ENCODE data around the gene NEO1. TPM values are rescaled to one million over a fixed set of nuclear protein-coding genes. Genes with fewer than 3 reads are reported as not detected.

The NEO1 gene
- polyA plus RNA-seq, 2 of the 4 experiments (the other 2 are of a cell fraction), result 29.1 to 30.3 TPM

- no peak overlapping the region for H3K4me2 ChIP-seq
- FAIRE-seq, result no peak
- H3K9me3 ChIP-seq, result no peaks in the 10 kb centered on the region
- POLR2A ChIA-PET, result no interaction called here
- TF ChIP-seq FOSL2 (IDR thresholded peaks at IDR 0.05), result no peak
- no peak for TF ChIP-seq FOSL2 (CRISPR knock-in tag; IDR thresholded peaks at IDR 0.05)
- no peak for TF ChIP-seq SMC3 (IDR thresholded peaks at IDR 0.05)
- TF ChIP-seq MAFK (IDR thresholded peaks at IDR 0.05; ENCODE audit: partially characterized antibody), result no peak
- no peak for TF ChIP-seq ESRRA (IDR thresholded peaks at IDR 0.05; ENCODE audit: borderline replicate concordance, low read length)
- TF ChIP-seq FOSB (CRISPR knock-in tag; IDR thresholded peaks at IDR 0.05), result no peak
- no peak for TF ChIP-seq POLR2AphosphoS2 (conservative IDR thresholded peaks at IDR 0.05; ENCODE audit: low read length)
- TF ChIP-seq HES2 (IDR thresholded peaks at IDR 0.05), result no peak
- TF ChIP-seq ZC3H11A (IDR thresholded peaks at IDR 0.05), result no peak
- no peak for TF ChIP-seq CEBPB (IDR thresholded peaks at IDR 0.05)
- TF ChIP-seq CHD4 (IDR thresholded peaks at IDR 0.05; ENCODE audit: borderline replicate concordance), result no peak
- TF ChIP-seq, protein P1, sequence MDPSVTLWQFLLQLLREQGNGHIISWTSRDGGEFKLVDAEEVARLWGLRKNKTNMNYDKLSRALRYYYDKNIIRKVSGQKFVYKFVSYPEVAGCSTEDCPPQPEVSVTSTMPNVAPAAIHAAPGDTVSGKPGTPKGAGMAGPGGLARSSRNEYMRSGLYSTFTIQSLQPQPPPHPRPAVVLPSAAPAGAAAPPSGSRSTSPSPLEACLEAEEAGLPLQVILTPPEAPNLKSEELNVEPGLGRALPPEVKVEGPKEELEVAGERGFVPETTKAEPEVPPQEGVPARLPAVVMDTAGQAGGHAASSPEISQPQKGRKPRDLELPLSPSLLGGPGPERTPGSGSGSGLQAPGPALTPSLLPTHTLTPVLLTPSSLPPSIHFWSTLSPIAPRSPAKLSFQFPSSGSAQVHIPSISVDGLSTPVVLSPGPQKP (IDR thresholded peaks at IDR 0.05; ENCODE audit: low read depth, low read length), result no peak
- TF ChIP-seq REST (IDR thresholded peaks at IDR 0.05), result no peak
- no peak for TF ChIP-seq HOXB5 (CRISPR knock-in tag; IDR thresholded peaks at IDR 0.05)
- TF ChIP-seq KDM5A (IDR thresholded peaks at IDR 0.05), result no peak
- no peak for TF ChIP-seq TFCP2L1 (CRISPR knock-in tag; IDR thresholded peaks at IDR 0.05)
- TF ChIP-seq ZFP36 (IDR thresholded peaks at IDR 0.05; ENCODE audit: borderline replicate concordance, partially characterized antibody), result no peak
- no peak for TF ChIP-seq RNF2 (IDR thresholded peaks at IDR 0.05; ENCODE audit: borderline replicate concordance, low read depth)
- TF ChIP-seq USF2 (IDR thresholded peaks at IDR 0.05), result no peak
- DNase-seq (ENCODE audit: low read depth in 1 of 2, low spot score in 1 of 2), result no peak
- CTCF ChIA-PET, result interaction anchor here (0.7 to 7.0 kb wide), 9 partner anchors 9 to 397 kb away, joined by 3 to 79 read pairs (median 21); partner anchors contain the start of gene NPTN
- H3K4me3 ChIP-seq, result no peak overlapping the region
- ATAC-seq, result no peak
- no peak overlapping the region for H3K27ac ChIP-seq
- no peaks in the 10 kb centered on the region for H3K4me1 ChIP-seq
- WGBS (ENCODE audit: missing lambda C conversion rate), result 93% methylated on average over 8 of the region's 8 CpGs
Measured at GRCh38 chr15:73308305-73308704, 256.0 kb downstream of the NEO1 start.

DNA sequence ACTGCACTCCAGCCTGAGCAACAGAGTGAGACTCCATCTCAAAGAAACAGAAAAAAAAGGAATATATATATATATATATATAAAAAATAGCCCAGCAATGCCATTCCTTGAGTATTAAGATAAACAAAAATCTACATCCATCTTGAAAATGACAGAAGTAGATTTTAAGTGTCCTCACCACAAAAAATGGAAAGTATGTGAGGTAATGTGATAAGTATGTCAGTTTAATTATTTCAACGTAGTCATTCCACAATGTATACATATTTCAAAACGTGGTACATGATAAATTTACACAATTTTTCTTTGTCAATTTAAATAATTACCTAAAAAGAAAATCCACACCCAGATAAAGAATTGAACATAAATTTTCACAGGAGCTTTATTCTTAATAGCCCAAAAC, 261.6 kb downstream of the NEO1 start:
- CTCF ChIA-PET, result interaction anchor here (1.4 kb wide), 1 partner anchor 8 kb away, joined by 4 read pairs; no protein-coding TSS in a partner anchor
- POLR2A ChIA-PET, result no interaction called here
- H3K27ac ChIP-seq, result no peak overlapping the region
- no peaks in the 10 kb centered on the region for H3K4me1 ChIP-seq
- no peak for ATAC-seq
- no peak for DNase-seq (ENCODE audit: low read depth in 1 of 2, low spot score in 1 of 2)
- TF ChIP-seq, protein P2, sequence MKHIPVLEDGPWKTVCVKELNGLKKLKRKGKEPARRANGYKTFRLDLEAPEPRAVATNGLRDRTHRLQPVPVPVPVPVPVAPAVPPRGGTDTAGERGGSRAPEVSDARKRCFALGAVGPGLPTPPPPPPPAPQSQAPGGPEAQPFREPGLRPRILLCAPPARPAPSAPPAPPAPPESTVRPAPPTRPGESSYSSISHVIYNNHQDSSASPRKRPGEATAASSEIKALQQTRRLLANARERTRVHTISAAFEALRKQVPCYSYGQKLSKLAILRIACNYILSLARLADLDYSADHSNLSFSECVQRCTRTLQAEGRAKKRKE (CRISPR knock-in tag; IDR thresholded peaks at IDR 0.05; ENCODE audit: low read depth), result no peak
- TF ChIP-seq, protein P3, sequence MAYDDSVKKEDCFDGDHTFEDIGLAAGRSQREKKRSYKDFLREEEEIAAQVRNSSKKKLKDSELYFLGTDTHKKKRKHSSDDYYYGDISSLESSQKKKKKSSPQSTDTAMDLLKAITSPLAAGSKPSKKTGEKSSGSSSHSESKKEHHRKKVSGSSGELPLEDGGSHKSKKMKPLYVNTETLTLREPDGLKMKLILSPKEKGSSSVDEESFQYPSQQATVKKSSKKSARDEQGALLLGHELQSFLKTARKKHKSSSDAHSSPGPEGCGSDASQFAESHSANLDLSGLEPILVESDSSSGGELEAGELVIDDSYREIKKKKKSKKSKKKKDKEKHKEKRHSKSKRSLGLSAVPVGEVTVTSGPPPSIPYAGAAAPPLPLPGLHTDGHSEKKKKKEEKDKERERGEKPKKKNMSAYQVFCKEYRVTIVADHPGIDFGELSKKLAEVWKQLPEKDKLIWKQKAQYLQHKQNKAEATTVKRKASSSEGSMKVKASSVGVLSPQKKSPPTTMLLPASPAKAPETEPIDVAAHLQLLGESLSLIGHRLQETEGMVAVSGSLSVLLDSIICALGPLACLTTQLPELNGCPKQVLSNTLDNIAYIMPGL (CRISPR knock-in tag; IDR thresholded peaks at IDR 0.05; ENCODE audit: borderline replicate concordance), result no peak
- H3K4me2 ChIP-seq, result no peak overlapping the region
- WGBS (ENCODE audit: missing lambda C conversion rate), result 68% methylated on average over 2 of the region's 2 CpGs
- no peak for FAIRE-seq
- H3K4me3 ChIP-seq, result no peak overlapping the region
- no peaks in the 10 kb centered on the region for H3K9me3 ChIP-seq
